T-helper 1 cell treated with Interleukin-12 subunit alpha and Interleukin-12 subunit beta and Interleukin-4 antibody, amounts not matched to agents 30 μg/mL and 1 μg/mL, for 36 hours (primary cell): ENCODE measurements around the gene REST.
A peak's percentile ranks its signal among the peaks of the same experiment; 100 is the strongest.

Source experiments
- H3K27ac Mint-ChIP-seq: one replicate; pipeline ENCODE4 v1.8.0; 2021; ENCODE audit warnings: mild to moderate bottlenecking, mixed read lengths
- H3K27me3 Mint-ChIP-seq: one replicate; pipeline ENCODE4 v1.8.0; 2021; ENCODE audit warnings: low read depth, mixed read lengths
- H3K36me3 Mint-ChIP-seq: one replicate; pipeline ENCODE4 v1.8.0; 2021; ENCODE audit warnings: low read depth, mixed read lengths
- H3K4me1 Mint-ChIP-seq: one replicate; pipeline ENCODE4 v1.8.0; 2021; ENCODE audit warnings: low read depth, mixed read lengths
- H3K4me3 Mint-ChIP-seq: one replicate; pipeline ENCODE4 v1.8.0; 2021; ENCODE audit warnings: mild to moderate bottlenecking, moderate library complexity, mixed read lengths
- H3K9me3 Mint-ChIP-seq: one replicate; pipeline ENCODE4 v1.8.0; 2021; ENCODE audit warnings: mixed read lengths

The REST gene

DNA sequence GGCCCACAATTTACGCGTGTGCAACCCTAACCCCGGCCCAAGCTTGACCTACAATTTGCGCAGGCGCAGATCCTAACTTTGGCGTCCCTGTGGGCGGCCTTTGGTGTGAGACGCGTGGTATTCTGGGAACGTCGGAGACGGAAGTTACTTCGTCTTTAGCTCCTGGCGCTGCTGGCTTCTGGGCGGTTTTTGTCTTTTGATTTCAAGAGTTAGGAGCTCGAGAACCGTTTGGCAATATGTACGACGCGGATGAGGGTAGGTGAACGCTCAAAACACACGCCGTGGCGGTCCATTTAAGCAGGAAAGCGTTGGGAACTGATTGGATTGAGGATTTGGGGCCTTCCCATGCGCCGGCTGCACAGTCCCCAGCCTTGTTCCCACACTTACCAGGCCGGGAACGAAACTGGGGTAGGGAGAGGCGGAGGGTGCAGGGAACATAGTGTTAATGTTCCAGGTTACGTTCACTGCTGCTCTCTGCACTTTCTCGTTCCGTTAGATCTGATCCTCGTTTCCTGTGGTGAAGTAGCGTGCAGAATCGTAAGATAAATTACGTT lies 71.1 kb downstream of the REST start, which contains the start of gene POLR2B:
Gene POLR2B, plus strand, starts transcription at position 147 of the 554 bp plus-strand sequence. Its CDS starts 90 bp downstream, at position 237.
- peaks cover 48% of the 10 kb centered on the region for H3K4me1 Mint-ChIP-seq
- peak within 1 kb of the TSS; percentile 100 for H3K27ac Mint-ChIP-seq
- H3K27me3 Mint-ChIP-seq, result no peaks in the 10 kb centered on the region
- H3K36me3 Mint-ChIP-seq, result peaks cover 31% of the 10 kb centered on the region
- peaks cover 3% of the 10 kb centered on the region for H3K9me3 Mint-ChIP-seq
- H3K4me3 Mint-ChIP-seq, result peak within 1 kb of the TSS; percentile 100

DNA sequence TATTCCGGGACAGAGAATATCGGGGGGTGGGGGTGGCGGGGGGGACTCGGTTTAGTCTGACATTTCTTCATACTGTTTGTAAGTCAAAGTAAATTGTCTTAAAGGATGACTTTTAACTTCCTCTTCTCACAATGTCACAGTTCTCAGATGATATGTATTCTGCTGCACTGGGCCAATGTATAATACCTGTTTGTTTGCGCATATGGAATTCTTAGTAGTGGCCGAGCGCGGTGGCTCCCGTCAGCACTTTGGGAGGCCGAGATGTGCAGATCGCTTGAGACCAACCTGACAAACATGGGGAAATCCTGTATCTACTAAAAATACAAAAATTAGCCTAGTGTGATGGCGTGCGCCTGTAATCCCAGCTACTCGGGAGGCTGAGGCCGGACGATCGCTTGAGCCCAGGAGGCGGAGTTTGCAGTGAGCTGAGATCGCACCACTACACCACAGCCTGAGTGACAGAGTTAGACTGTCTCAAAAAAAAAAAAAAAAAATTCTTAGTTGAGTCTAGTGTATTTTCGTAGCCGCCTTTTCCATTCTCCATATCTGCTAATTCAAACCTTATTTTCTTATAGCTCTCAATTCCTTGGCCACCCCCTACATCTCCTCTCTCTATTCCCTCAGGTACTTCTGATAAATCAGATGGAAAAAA lies 71.8 kb downstream of the REST start:
- H3K9me3 Mint-ChIP-seq, result no peaks in the 10 kb centered on the region
- H3K36me3 Mint-ChIP-seq, result peaks cover 27% of the 10 kb centered on the region
- H3K4me3 Mint-ChIP-seq, result peak overlapping the region; percentile 100
- H3K27me3 Mint-ChIP-seq, result no peaks in the 10 kb centered on the region
- H3K4me1 Mint-ChIP-seq, result peaks cover 50% of the 10 kb centered on the region
- H3K27ac Mint-ChIP-seq, result peak overlapping the region; percentile 100

DNA sequence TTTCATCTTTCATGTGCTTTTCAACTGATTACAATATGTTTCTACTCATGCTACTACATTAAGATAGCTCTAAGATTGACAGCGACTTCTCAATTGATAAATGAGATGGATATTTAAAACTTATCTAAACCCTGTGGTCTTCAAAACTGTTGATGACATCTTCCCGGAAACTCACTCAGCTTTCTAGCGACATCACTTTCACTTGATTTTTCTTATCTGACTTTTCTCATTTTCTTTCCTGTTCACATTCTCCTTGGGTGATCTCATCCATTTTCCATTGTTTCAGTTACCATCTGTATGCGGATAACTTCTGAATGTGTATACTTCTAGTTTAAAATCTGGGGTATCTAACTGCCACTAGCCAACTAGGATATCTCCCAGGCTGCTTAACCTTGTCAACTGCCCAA lies 74.1 kb downstream of the REST start:
- no peaks in the 10 kb centered on the region for H3K9me3 Mint-ChIP-seq
- peaks cover 49% of the 10 kb centered on the region for H3K4me1 Mint-ChIP-seq
- peaks cover 27% of the 10 kb centered on the region for H3K36me3 Mint-ChIP-seq
- H3K27ac Mint-ChIP-seq, result peak overlapping the region; percentile 2
- H3K27me3 Mint-ChIP-seq, result no peaks in the 10 kb centered on the region
- peak overlapping the region; percentile 100 for H3K4me3 Mint-ChIP-seq

DNA sequence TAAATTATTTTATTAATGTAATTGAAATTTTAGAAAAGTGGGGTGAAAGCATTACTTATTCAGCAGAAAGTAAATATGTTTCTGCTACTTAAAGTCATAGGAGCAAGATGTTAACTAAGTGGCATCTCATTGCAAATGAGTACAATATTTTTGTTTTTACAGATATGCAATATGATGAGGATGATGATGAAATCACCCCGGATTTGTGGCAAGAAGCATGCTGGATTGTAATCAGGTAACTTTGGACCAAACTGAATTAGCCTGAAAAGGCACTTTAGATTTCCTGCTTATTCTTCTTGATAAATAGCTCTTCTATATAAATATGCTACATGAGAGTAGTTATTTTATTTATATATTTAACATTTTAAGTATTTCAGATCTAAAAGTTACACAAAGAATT lies 78.5 kb downstream of the REST start:
- no peak overlapping the region for H3K4me3 Mint-ChIP-seq
- H3K4me1 Mint-ChIP-seq, result peaks cover 43% of the 10 kb centered on the region
- H3K27me3 Mint-ChIP-seq, result no peaks in the 10 kb centered on the region

DNA sequence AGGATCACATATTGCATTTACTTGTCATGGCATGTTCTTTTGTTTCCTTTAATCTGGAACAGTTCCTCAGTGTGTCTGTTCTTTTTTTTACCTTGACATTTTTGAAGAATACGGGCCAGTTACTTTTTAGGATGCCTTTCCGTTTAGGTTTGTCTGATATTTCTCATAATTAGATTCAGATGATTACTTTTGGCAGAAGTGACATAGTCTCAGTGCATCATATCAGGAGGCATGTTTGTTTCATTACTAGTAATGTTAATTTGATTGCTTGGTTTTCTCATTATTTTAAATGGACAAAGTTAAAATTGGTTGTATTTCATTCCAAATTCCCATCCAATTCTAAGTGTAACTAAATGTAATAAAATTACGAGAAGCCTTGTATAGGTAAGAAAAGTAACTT lies 79.3 kb downstream of the REST start:
- Mint-ChIP-seq H3K27me3 (no peaks in the 10 kb centered on the region), H3K36me3 (peaks cover 48% of the 10 kb centered on the region), H3K9me3 (no peaks in the 10 kb centered on the region), H3K4me1 (peaks cover 39% of the 10 kb centered on the region), H3K27ac (no peak overlapping the region), H3K4me3 (no peak overlapping the region)

More for the DNA sequence above, 78.5 kb downstream of the REST start:
- Mint-ChIP-seq H3K9me3 (no peaks in the 10 kb centered on the region), H3K36me3 (peaks cover 45% of the 10 kb centered on the region), H3K27ac (no peak overlapping the region)

DNA sequence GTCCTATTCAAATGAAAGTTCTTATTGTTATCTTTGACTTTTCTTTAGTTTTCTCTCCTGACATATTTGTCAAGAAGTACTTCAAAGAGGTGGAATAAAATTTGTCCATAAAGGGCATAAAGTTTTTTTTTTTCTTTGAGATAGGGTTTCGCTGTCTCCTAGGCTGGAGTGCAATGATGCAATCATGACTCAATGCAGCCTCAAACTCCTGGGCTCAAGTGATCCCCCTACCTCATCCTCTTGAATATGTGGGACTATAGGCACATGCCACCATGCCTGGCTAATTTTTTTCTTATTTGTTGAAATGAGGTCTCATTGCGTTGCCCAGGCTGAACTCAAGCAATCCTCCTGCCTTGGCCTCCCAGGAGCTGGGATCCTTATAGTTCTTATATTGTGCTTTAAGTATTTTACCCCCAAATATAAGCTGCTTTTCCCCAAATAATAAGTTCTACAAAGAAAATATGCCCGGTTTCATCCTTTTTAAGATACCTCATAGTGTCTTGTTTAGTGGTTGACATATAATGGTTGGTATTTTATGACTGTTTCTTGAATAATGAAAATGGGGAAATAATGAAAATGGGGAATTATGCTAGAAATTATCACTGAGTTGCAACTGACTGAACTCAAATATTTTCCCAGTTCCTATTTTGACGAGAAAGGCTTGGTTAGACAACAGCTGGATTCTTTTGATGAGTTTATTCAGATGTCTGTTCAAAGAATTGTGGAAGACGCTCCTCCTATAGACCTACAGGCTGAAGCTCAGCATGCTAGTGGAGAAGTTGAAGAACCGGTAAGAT lies 82.6 kb downstream of the REST start:
- peaks cover 52% of the 10 kb centered on the region for H3K36me3 Mint-ChIP-seq
- H3K27ac Mint-ChIP-seq, result no peak overlapping the region
- peaks cover 30% of the 10 kb centered on the region for H3K4me1 Mint-ChIP-seq
- H3K4me3 Mint-ChIP-seq, result no peak overlapping the region
- H3K27me3 Mint-ChIP-seq, result no peaks in the 10 kb centered on the region
- H3K9me3 Mint-ChIP-seq, result no peaks in the 10 kb centered on the region

DNA sequence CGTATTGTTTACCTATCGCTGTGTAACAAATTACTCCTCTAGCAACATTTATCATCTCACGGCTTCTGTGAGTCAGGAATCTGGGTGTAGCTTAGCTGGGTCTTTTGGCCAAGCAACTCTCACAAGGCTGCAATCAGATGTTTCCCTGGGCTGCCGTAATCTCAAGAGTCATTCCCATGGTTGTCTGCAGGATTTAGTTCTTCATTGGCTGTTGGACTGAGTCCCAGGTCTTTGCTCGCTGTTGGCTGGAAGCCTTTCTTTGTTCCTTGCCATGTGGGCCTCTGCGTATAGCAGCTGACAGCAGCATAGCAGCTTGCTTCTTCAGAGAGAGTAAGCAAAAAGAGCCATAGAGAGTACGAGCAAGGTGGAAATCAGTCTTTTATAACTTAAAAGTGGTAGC lies 87.8 kb downstream of the REST start:
- Mint-ChIP-seq H3K27ac (no peak overlapping the region), H3K36me3 (peaks cover 51% of the 10 kb centered on the region), H3K27me3 (no peaks in the 10 kb centered on the region), H3K9me3 (no peaks in the 10 kb centered on the region), H3K4me1 (peaks cover 18% of the 10 kb centered on the region), H3K4me3 (no peak overlapping the region)

DNA sequence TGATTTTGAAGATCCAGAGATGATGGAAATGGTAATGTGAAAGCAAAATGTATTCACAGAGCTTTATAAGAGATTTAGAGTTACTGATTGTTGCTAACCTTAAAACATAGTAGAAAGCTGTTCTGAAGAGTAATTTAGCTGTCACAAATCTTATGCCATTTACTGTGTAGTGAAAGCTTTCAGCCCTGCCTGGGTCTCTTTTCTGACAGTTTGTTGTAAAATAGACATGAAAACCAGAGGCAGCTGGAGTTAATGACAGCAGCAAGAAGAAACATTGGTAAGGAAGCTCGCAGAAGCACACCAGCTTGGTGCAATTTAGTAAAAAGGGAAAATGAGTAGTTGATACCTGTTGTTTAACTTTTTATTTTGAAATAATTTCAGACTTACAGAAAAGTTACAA lies 92.1 kb downstream of the REST start:
- Mint-ChIP-seq H3K27ac (no peak overlapping the region), H3K36me3 (peaks cover 48% of the 10 kb centered on the region), H3K9me3 (no peaks in the 10 kb centered on the region), H3K4me1 (peaks cover 5% of the 10 kb centered on the region), H3K27me3 (no peaks in the 10 kb centered on the region), H3K4me3 (no peak overlapping the region)

DNA sequence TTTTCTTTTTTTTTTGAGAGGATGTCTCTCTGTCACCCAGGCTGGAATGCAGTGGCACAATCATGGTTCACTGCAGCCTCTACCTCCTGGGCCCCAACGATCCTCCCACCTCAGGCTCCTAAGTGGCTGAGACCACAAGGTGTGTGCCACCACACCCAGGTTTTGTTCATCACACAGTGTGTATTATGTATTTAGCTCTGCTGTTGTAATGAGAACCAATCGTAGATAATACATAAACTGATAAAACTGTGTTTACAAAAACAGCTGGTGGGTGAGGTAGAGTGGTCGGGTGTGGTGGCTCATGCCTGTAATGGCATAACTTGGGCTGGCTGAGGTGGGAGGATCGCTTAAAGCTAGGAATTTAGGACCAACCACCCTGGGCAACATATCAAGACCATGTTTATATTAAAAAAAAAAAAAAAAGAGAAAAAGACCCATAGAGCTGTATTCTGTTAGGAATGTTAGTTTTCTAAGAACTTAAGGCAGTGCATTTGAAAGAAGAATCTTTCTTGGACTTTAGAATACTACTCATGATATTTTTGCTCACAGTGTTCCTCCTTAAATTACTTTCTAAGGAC lies 105.9 kb downstream of the REST start:
- no peak overlapping the region for H3K4me3 Mint-ChIP-seq
- peaks cover 11% of the 10 kb centered on the region for H3K4me1 Mint-ChIP-seq
- H3K36me3 Mint-ChIP-seq, result peaks cover 38% of the 10 kb centered on the region
- no peaks in the 10 kb centered on the region for H3K9me3 Mint-ChIP-seq
- H3K27me3 Mint-ChIP-seq, result no peaks in the 10 kb centered on the region
- no peak overlapping the region for H3K27ac Mint-ChIP-seq
